A673 (cell line): ENCODE measurements around the gene TIMM9. TPM values are rescaled to one million over a fixed set of nuclear protein-coding genes. Genes with fewer than 3 reads are reported as not detected.

Source experiments
- BruUV-seq: library from RNA; stranded (reverse); fragments of 400-500 nt; replicated peaks from 2 replicates; lab custom pipeline; 2021; lab: Mats Ljungman, UMichigan
- CTCF ChIA-PET: fragments of 300-600 bp; sonication (Branson Sonifier 250); formaldehyde crosslinking; loops from one replicate; lab custom pipeline; 2022; ENCODE audit warnings: antibody characterized with exemption; lab: Charles Lee
- POLR2A ChIA-PET: fragments of 300-600 bp; sonication (Branson Sonifier 250); formaldehyde crosslinking; loops from one replicate; lab custom pipeline; 2022; ENCODE audit warnings: antibody characterized with exemption; ENCODE audit not compliant: low non-redundant PET; lab: Charles Lee
- DNase-seq: peaks from one replicate; pipeline ENCODE4 v3.0.0-alpha.2; 2015; ENCODE audit warnings: low spot score
- H3K27ac ChIP-seq: fragments of 200-600 bp; sonication (generic); 2 replicates; pipeline ENCODE4 v1.5.1; 2016; ENCODE audit warnings: mixed run types, low read depth, mild to moderate bottlenecking, mixed read lengths, antibody characterized with exemption, low read length; ENCODE audit not compliant: poor library complexity, severe bottlenecking
- H3K27me3 ChIP-seq: fragments of 200-600 bp; sonication (generic); replicated peaks from 2 replicates; pipeline ENCODE4 v1.6.1; 2017; ENCODE audit warnings: mixed run types, low read depth, mild to moderate bottlenecking, mixed read lengths, antibody characterized with exemption, low read length; ENCODE audit not compliant: insufficient read depth, poor library complexity
- H3K36me3 ChIP-seq: fragments of 200-600 bp; sonication (generic); 2 replicates; pipeline ENCODE4 v1.6.1; 2016; ENCODE audit warnings: mixed run types, mild to moderate bottlenecking, mixed read lengths, antibody characterized with exemption, low read length; ENCODE audit not compliant: insufficient read depth, poor library complexity, severe bottlenecking
- H3K4me1 ChIP-seq: fragments of 200-600 bp; sonication (generic); 2 replicates; pipeline ENCODE4 v1.6.1; 2017; ENCODE audit warnings: mixed run types, mild to moderate bottlenecking, mixed read lengths, antibody characterized with exemption, low read length; ENCODE audit not compliant: insufficient read depth, poor library complexity, severe bottlenecking
- H3K4me3 ChIP-seq: fragments of 200-600 bp; sonication (generic); 2 replicates; pipeline ENCODE4 v1.5.1; 2016; ENCODE audit warnings: low read depth, mixed run types, mild to moderate bottlenecking, mixed read lengths, low read length; ENCODE audit not compliant: poor library complexity, severe bottlenecking
- H3K9me3 ChIP-seq: fragments of 200-600 bp; sonication (generic); 2 replicates; pipeline ENCODE4 v1.6.1; 2016; ENCODE audit warnings: mixed run types, low read depth, mild to moderate bottlenecking, mixed read lengths, antibody characterized with exemption, low read length; ENCODE audit not compliant: poor library complexity, severe bottlenecking
- EZH2 ChIP-seq: fragments of 200-600 bp; sonication (generic); IDR thresholded peaks from 2 replicates; pipeline ENCODE4 v1.6.1; 2017; ENCODE audit warnings: borderline replicate concordance, low read depth, mild to moderate bottlenecking, mixed read lengths, antibody characterized with exemption, low read length; ENCODE audit not compliant: poor library complexity, severe bottlenecking
- intact Hi-C: fragments of 100-400 bp; cut with micrococcal nuclease; formaldehyde crosslinking; loops from one replicate; pipeline ENCODE4 v1.10.0; 2022; ENCODE audit not compliant: unreplicated experiment
- total RNA-seq: library from RNA; stranded (reverse); gene quantifications from 2 replicates; pipeline ENCODE4 v1.2.3, GENCODE V29; 2021
- TF ChIP-seq, protein P1 (sequence below): fragments of 300-800, 200-600 bp; sonication (generic); conservative IDR thresholded peaks from 2 replicates; pipeline ENCODE4 v1.5.1; 2017; ENCODE audit warnings: low read depth, mild to moderate bottlenecking, antibody characterized with exemption, low read length, moderate library complexity, mixed read lengths

The TIMM9 gene
- total RNA-seq, 1 experiment from 2014 or later = 65.7 TPM

DNA sequence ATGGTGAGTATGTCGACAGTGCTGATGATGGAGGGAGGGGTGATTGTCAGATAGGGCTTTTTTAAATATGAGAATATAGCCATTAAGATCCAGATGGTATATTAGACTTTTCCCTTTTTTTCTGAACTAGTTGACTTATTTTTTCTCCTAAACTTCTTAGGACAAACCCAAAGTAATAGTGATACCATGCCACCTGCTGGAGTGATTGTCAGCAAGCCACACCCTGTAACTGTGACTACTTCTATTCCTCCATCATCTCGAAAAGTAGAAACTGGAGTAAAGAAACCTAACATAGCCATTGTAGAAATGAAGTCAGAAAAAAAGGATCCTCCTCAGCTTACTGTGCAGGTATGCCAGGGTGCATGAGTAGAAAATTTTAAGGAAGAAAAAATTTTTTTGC is 40.2 kb upstream of the TIMM9 start:
- CTCF ChIA-PET = no interaction called here
- H3K4me1 ChIP-seq = no peaks in the 10 kb centered on the region
- DNase-seq = no peak
- H3K36me3 ChIP-seq = peaks cover 11% of the 10 kb centered on the region
- H3K9me3 ChIP-seq = no peaks in the 10 kb centered on the region
- POLR2A ChIA-PET = no interaction called here
- H3K27ac ChIP-seq = no peak overlapping the region
- H3K27me3 ChIP-seq = no peaks in the 10 kb centered on the region
- intact Hi-C loops = no loop called here
- TF ChIP-seq, protein P1, sequence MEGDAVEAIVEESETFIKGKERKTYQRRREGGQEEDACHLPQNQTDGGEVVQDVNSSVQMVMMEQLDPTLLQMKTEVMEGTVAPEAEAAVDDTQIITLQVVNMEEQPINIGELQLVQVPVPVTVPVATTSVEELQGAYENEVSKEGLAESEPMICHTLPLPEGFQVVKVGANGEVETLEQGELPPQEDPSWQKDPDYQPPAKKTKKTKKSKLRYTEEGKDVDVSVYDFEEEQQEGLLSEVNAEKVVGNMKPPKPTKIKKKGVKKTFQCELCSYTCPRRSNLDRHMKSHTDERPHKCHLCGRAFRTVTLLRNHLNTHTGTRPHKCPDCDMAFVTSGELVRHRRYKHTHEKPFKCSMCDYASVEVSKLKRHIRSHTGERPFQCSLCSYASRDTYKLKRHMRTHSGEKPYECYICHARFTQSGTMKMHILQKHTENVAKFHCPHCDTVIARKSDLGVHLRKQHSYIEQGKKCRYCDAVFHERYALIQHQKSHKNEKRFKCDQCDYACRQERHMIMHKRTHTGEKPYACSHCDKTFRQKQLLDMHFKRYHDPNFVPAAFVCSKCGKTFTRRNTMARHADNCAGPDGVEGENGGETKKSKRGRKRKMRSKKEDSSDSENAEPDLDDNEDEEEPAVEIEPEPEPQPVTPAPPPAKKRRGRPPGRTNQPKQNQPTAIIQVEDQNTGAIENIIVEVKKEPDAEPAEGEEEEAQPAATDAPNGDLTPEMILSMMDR = no peak
- TF ChIP-seq EZH2 = no peak
- no TSS peak for BruUV-seq
- H3K4me3 ChIP-seq = no peak overlapping the region

DNA sequence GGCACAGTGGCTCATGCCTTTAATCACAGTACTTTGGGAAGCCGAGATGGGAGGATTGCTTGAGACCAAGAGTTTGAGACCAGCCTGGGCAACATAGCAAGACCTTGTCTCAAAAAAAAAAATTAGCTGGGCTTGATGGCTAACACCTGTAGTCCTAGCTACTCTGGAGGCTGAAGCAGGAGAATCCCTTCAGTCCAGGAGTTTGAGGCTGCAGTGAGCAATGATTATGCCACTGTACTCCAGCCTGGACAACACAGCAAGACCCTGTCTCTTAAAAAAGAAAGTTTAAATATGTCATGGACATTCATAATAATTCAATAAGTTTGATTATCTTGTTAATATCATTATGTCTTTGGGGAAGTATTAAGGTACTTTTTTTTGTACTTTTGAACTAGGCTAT is 39.1 kb upstream of the TIMM9 start:
- intact Hi-C loops = no loop called here
- TF ChIP-seq EZH2 = no peak
- TF ChIP-seq, protein P1 = no peak
- Histone ChIP-seq H3K4me1 (no peaks in the 10 kb centered on the region), H3K27me3 (no peaks in the 10 kb centered on the region), H3K4me3 (no peak overlapping the region), H3K27ac (no peak overlapping the region), H3K36me3 (peaks cover 11% of the 10 kb centered on the region), H3K9me3 (no peaks in the 10 kb centered on the region)
- ChIA-PET CTCF (no interaction called here), POLR2A (no interaction called here)
- BruUV-seq = no TSS peak
- DNase-seq = no peak

DNA sequence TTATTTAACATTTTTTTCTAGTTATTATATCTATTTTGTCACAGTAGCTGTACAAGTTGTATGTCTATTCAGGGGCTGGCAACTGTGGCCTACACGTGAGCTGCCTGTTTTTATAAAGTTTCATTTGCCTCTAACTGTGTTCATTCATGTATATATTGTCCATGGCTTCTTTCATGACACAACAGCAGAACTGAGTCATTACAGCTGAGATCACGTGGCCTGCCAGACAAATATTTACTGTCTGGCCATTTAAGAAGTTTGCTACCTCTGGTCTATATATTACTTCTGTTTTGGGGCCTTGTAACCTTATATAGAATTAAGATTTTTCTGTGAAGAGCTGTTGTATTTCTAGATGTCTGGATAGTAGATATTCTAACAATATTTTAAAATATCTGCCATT is 38.1 kb upstream of the TIMM9 start:
- POLR2A ChIA-PET = no interaction called here

More for the DNA sequence above, 38.1 kb upstream of the TIMM9 start:
- Histone ChIP-seq H3K4me1 (no peaks in the 10 kb centered on the region), H3K4me3 (no peak overlapping the region), H3K27me3 (no peaks in the 10 kb centered on the region), H3K27ac (no peak overlapping the region), H3K9me3 (no peaks in the 10 kb centered on the region), H3K36me3 (peaks cover 11% of the 10 kb centered on the region)
- CTCF ChIA-PET = no interaction called here
- TF ChIP-seq, protein P1 = no peak
- no peak for TF ChIP-seq EZH2
- no TSS peak for BruUV-seq
- intact Hi-C loops = no loop called here
- DNase-seq = no peak
